Pancreas (tissue), 10 donors: ENCODE results near the gene SPEM2. TPM values are rescaled to one million over a fixed set of nuclear protein-coding genes. Genes with fewer than 3 reads are reported as not detected.

Experiments used
- ATAC-seq, 4 donors: fragments of 200-7000 bp; cut with Tn5 transposase; one replicate each; pipeline versions ENCODE4 v1.8.0 to v1.9.1; 2020; ENCODE audit warnings: mild to moderate bottlenecking in 4 of 4, moderate library complexity in 4 of 4
- DNase-seq, 6 donors: peaks; one replicate each; pipeline ENCODE4 v3.0.0-alpha.2; 2020
- FAIRE-seq: peaks from 2 replicates; lab custom pipeline; 2012; peaks lifted over from hg19 to GRCh38; lab: Jason Lieb, UNC
- H3K27ac ChIP-seq, 4 donors: fragments of 200-600 bp; sonication (generic); 1 replicate in 3 of 4; 2 replicates in 1 of 4; pipeline versions ENCODE4 v1.5.0 to v1.8.0; 2020
- H3K27me3 ChIP-seq, 4 donors: fragments of 200-600 bp; one replicate each; pipeline ENCODE4 v1.8.0; 2021
- H3K36me3 ChIP-seq, 3 donors: fragments of 200-600 bp; sonication (generic) in 1 of 3; one replicate each; pipeline versions ENCODE4 v1.5.0 to v1.8.0; 2020 to 2021
- H3K4me1 ChIP-seq, 3 donors: fragments of 200-600 bp; one replicate each; pipeline ENCODE4 v1.8.0; 2021
- H3K4me3 ChIP-seq, 4 donors: fragments of 200-600 bp; sonication (generic) in 2 of 4; one replicate each; pipeline versions ENCODE4 v1.5.0 to v1.8.0; 2020 to 2021
- H3K9me3 ChIP-seq, 4 donors: fragments of 200-600 bp; one replicate each; pipeline ENCODE4 v1.8.0; 2021
- CTCF ChIP-seq, 4 donors: fragments of 200-600 bp; sonication (generic) in 3 of 4; IDR thresholded peaks; one replicate each; pipeline versions ENCODE4 v1.5.0 to v1.8.0; 2021; ENCODE audit warnings: antibody characterized with exemption in 4 of 4
- WGBS, 2 donors: extraction: QIAGEN DNeasy Blood & Tissue Kit; methylation state at CpG; one replicate each; pipeline ENCODE4 v1.1.7; 2013; 5-methylcytosine and 5-hydroxymethylcytosine counted together
- intact Hi-C, 3 donors: fragments of 100-400 bp; cut with DNase I; formaldehyde crosslinking; loops; one replicate each; pipeline versions ENCODE4 v1.11.1 to v1.14.2; 2022
- polyA plus RNA-seq, 2 donors: library from polyadenylated mRNA; stranded (reverse); fragments of 200-250 nt; gene quantifications; one replicate each; pipeline ENCODE4 v1.2.3, GENCODE V29; 2013
- total RNA-seq, 6 donors: library from RNA; stranded (reverse); fragmentation: NEBNext Ultra II Directional in 4 of 6; extraction: Animal tissue kit (Norgen Biotek cat#: 25700) in 4 of 6; gene quantifications; one replicate each; pipeline versions ENCODE4 v1.2.1 to v1.2.4, GENCODE V29; 2021 to 2023
- donor health status: healthy with polysubstance abuse.
- donor health status: DM: no; HTN: no; CAD: no; lungs with moderate emphysema.
- donor health status: DM: no; HTN: no; CAD: no.
- donor health status: control.
- donor health status: control.
- donor health status: Bipolar disorder and iron deficiency.
- donor health status: DM: yes; HTN: yes; CAD: no.
- donor health status: DM: no; HTN: no; CAD: no.
- donor health status: DM: no; HTN: no; CAD: no.
- donor health status: DM: yes; HTN: yes; CAD: no.

SPEM2 gene
- total and polyA plus RNA-seq, 8 donors: not detected

GRCh38 chr17:7431231-7431630 lies 5.8 kb downstream of the SPEM2 start:
- H3K9me3 ChIP-seq: no peaks in the 10 kb centered on the region
- DNase-seq (no peak), ATAC-seq (no peak), FAIRE-seq (no peak)
- no peaks in the 10 kb centered on the region for H3K27me3 ChIP-seq
- 84 to 94% methylated on average over 1 of the region's 1 CpG for WGBS, 2 donors
- H3K4me3 ChIP-seq: no peak overlapping the region
- TF ChIP-seq CTCF (IDR thresholded peaks at IDR 0.05): no peak
- H3K4me1 ChIP-seq: peaks cover 0 to under 1% (median 0%) of the 10 kb centered on the region in 3 donors
- H3K36me3 ChIP-seq: no peaks in the 10 kb centered on the region
- intact Hi-C loops: loop anchor here in 2 of 3 donors (10.0 kb wide), 1 partner anchor 76 kb away; the partner anchor contains the start of genes KCTD11 (in 2 of the 2) and TMEM95 (in 2 of the 2)
- H3K27ac ChIP-seq: no peak overlapping the region

DNA sequence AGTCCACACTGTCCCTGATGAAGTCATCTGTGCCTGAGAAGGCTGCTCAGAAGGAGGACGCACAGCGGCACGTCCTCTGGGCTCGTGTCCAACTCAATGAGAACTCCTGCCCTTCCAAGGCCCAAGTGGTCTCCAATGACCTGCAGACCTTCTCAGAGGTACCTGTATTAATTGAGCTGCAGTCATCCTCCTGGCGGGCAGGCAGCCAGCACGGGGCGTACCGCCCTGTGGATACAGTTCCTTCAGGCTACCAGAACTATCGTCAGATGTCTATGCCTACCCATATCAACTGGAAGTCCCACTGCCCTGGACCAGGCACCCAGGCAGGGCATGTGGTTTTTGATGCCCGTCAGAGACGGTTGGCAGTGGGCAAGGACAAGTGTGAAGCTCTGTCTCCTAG lies 6.9 kb downstream of the SPEM2 start:
- no peaks in the 10 kb centered on the region for H3K36me3 ChIP-seq
- H3K4me3 ChIP-seq: no peak overlapping the region
- no peak for FAIRE-seq
- H3K9me3 ChIP-seq: no peaks in the 10 kb centered on the region
- H3K4me1 ChIP-seq: peaks cover 0 to 6% (median 2%) of the 10 kb centered on the region in 3 donors
- no peak overlapping the region for H3K27ac ChIP-seq
- H3K27me3 ChIP-seq: no peaks in the 10 kb centered on the region
- no peak for TF ChIP-seq CTCF (IDR thresholded peaks at IDR 0.05)
- peak in 1 of 6 donors; percentile 42 for DNase-seq
- WGBS, 2 donors: 84 to 89% methylated on average over 11 of the region's 11 CpGs
- ATAC-seq: no peak
- intact Hi-C loops: loop anchor here in 2 of 3 donors (10.0 kb wide), 1 partner anchor 77 kb away; the partner anchor contains the start of genes KCTD11 (in 2 of the 2) and TMEM95 (in 2 of the 2)

GRCh38 chr17:7435676-7436555 lies 10.5 kb downstream of the SPEM2 start:
- no peaks in the 10 kb centered on the region for H3K36me3 ChIP-seq
- peak overlapping the region; percentile 36 to 70 (median 46) for H3K4me3 ChIP-seq
- ATAC-seq: peak; percentile 26 to 47 (median 36)
- H3K9me3 ChIP-seq: no peaks in the 10 kb centered on the region
- no peak for FAIRE-seq
- intact Hi-C loops: loop anchor here in 2 of 3 donors (10.0 kb wide), 1 partner anchor 81 kb away; the partner anchor contains the start of genes KCTD11 (in 2 of the 2) and TMEM95 (in 2 of the 2)
- peak overlapping the region; percentile 86 to 97 (median 94) for H3K27ac ChIP-seq
- H3K27me3 ChIP-seq: no peaks in the 10 kb centered on the region
- WGBS, 2 donors: 5% methylated on average over 49 of the region's 49 CpGs
- TF ChIP-seq CTCF (IDR thresholded peaks at IDR 0.05): no peak
- H3K4me1 ChIP-seq: peaks cover 5 to 18% (median 11%) of the 10 kb centered on the region in 3 donors
- peak; percentile 52 to 87 (median 70) for DNase-seq

DNA sequence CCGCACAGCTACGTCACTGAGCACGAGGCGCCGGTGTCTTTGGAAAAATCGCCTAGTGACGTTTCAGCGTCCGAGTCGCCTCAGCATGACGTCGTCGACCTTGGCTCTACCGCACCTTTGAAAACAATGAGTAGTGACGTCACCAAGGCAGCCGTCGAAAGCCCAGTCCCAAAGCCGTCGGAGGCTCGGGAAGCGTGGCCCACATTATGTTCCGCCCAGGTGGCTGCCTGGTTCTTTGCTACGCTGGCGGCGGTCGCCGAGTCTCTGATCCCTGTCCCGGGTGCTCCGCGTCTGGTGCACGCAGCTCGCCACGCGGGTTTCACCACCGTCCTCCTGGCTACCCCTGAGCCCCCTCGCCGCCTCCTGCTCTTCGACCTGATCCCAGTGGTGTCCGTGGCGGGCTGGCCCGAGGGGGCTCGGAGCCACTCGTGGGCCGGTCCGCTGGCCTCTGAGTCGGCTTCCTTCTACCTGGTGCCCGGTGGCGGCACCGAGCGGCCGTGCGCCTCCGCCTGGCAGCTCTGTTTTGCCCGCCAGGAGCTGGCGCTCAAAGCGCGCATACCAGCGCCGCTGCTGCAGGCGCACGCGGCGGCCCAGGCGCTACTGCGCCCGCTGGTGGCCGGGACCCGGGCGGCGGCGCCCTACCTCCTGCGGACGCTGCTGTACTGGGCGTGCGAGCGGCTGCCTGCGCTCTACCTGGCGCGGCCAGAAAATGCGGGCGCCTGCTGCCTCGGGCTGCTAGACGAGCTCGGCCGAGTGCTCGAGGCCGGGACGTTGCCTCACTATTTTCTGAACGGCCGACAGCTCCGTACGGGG lies 11.3 kb downstream of the SPEM2 start:
- peak overlapping the region; percentile 86 to 97 (median 94) for H3K27ac ChIP-seq
- H3K4me3 ChIP-seq: peak overlapping the region; percentile 16 to 70 (median 46)
- intact Hi-C loops: loop anchor here in 2 of 3 donors (10.0 kb wide), 1 partner anchor 82 kb away; the partner anchor contains the start of genes KCTD11 (in 2 of the 2) and TMEM95 (in 2 of the 2)
- H3K4me1 ChIP-seq: peaks cover 5 to 18% (median 11%) of the 10 kb centered on the region in 3 donors
- H3K36me3 ChIP-seq: no peaks in the 10 kb centered on the region
- peak; percentile 68 to 91 (median 86) for TF ChIP-seq CTCF (IDR thresholded peaks at IDR 0.05)
- peak; percentile 75 to 83 (median 80) for ATAC-seq
- no peak for FAIRE-seq
- no peaks in the 10 kb centered on the region for H3K9me3 ChIP-seq
- WGBS, 2 donors: 2 to 3% methylated on average over 80 to 92 of the region's 92 CpGs
- no peaks in the 10 kb centered on the region for H3K27me3 ChIP-seq
- DNase-seq: peak; percentile 79 to 96 (median 92)
